ENCODE measurements around the gene TMC6.
"Not testable (repeated sequence)": the region's sequence is repeated elsewhere in the genome, so short reads cannot be mapped to it uniquely, and the experiment has no call there.

The TMC6 gene

GRCh38 chr17:78110363-78111015 lies 18.1 kb downstream of the TMC6 start:
- no peak for DNase-seq (ENCODE audit: low spot score)

GRCh38 chr17:78109489-78109761 lies 19.1 kb downstream of the TMC6 start:
- DNase-seq (ENCODE audit: low spot score), result no peak

- no peak for DNase-seq (ENCODE audit: low spot score)
These were observed 19.6 kb downstream of the TMC6 start for GRCh38 chr17:78108726-78109488.

- DNase-seq (ENCODE audit: low spot score), result no peak
These were observed 20.4 kb downstream of the TMC6 start for GRCh38 chr17:78107976-78108725.

- DNase-seq (ENCODE audit: low spot score), result no peak
These were observed 21.1 kb downstream of the TMC6 start for GRCh38 chr17:78107457-78107856.

- no peak for DNase-seq (ENCODE audit: low spot score)
These were observed 22.3 kb downstream of the TMC6 start for GRCh38 chr17:78106211-78106610.

GRCh38 chr17:78105551-78105950 lies 23.0 kb downstream of the TMC6 start:
- DNase-seq (ENCODE audit: low spot score), result no peak

- DNase-seq (ENCODE audit: low spot score), result no peak
These were observed 23.5 kb downstream of the TMC6 start for GRCh38 chr17:78105101-78105500.

- no peak for DNase-seq (ENCODE audit: low spot score)
These were observed 24.0 kb downstream of the TMC6 start for GRCh38 chr17:78104540-78104941.

- no peak for DNase-seq (ENCODE audit: low spot score)
These were observed 25.2 kb downstream of the TMC6 start for GRCh38 chr17:78103311-78103710.

- DNase-seq (ENCODE audit: low spot score), result no peak
These were observed 27.0 kb downstream of the TMC6 start for GRCh38 chr17:78101542-78101941.

- no peak for DNase-seq (ENCODE audit: low spot score)
These were observed 27.4 kb downstream of the TMC6 start for GRCh38 chr17:78101112-78101511.

GRCh38 chr17:78096093-78096492 lies 32.5 kb downstream of the TMC6 start:
- no peak for DNase-seq (ENCODE audit: low spot score)

- no peak for DNase-seq (ENCODE audit: low spot score)
These were observed 33.5 kb downstream of the TMC6 start for GRCh38 chr17:78095035-78095434.

- DNase-seq (ENCODE audit: low spot score), result no peak
These were observed 35.7 kb downstream of the TMC6 start for GRCh38 chr17:78092794-78093324.

- DNase-seq (ENCODE audit: low spot score), result no peak
These were observed 38.8 kb downstream of the TMC6 start for GRCh38 chr17:78089576-78090281.

GRCh38 chr17:78088529-78088928 lies 40.0 kb downstream of the TMC6 start:
- DNase-seq (ENCODE audit: low spot score), result no peak

- DNase-seq (ENCODE audit: low spot score), result no peak
These were observed 41.8 kb downstream of the TMC6 start for GRCh38 chr17:78086740-78087139.

- no peak for DNase-seq (ENCODE audit: low spot score)
These were observed 45.6 kb downstream of the TMC6 start for GRCh38 chr17:78082988-78083387.

- not testable (repeated sequence) for DNase-seq (ENCODE audit: low spot score)
These were observed 46.1 kb downstream of the TMC6 start for GRCh38 chr17:78082355-78082872.

- DNase-seq (ENCODE audit: low spot score), result no peak
These were observed 47.0 kb downstream of the TMC6 start for GRCh38 chr17:78081551-78081950.

- DNase-seq (ENCODE audit: low spot score), result no peak
These were observed 49.3 kb downstream of the TMC6 start for GRCh38 chr17:78079253-78079652.
